ENCODE measurements around the gene VMP1.
A peak's percentile ranks its signal among the peaks of the same experiment; 100 is the strongest.

Gene VMP1

GRCh38 chr17:59695945-59696681 lies 11.3 kb upstream of the VMP1 start:
- DNase-seq (ENCODE audit: extremely low read depth, insufficient read length), result no peak

GRCh38 chr17:59696682-59697277 lies 10.7 kb upstream of the VMP1 start:
- H3K36me3 ChIP-seq (ENCODE audit: control insufficient read depth, insufficient read depth, low read length), result peaks cover 19% of the 10 kb centered on the region
- DNase-seq (ENCODE audit: extremely low read depth, insufficient read length), result peak; percentile 22
- TF ChIP-seq, protein P1, sequence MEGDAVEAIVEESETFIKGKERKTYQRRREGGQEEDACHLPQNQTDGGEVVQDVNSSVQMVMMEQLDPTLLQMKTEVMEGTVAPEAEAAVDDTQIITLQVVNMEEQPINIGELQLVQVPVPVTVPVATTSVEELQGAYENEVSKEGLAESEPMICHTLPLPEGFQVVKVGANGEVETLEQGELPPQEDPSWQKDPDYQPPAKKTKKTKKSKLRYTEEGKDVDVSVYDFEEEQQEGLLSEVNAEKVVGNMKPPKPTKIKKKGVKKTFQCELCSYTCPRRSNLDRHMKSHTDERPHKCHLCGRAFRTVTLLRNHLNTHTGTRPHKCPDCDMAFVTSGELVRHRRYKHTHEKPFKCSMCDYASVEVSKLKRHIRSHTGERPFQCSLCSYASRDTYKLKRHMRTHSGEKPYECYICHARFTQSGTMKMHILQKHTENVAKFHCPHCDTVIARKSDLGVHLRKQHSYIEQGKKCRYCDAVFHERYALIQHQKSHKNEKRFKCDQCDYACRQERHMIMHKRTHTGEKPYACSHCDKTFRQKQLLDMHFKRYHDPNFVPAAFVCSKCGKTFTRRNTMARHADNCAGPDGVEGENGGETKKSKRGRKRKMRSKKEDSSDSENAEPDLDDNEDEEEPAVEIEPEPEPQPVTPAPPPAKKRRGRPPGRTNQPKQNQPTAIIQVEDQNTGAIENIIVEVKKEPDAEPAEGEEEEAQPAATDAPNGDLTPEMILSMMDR (IDR thresholded peaks at IDR 0.05; ENCODE audit: insufficient read depth, low read length, poor library complexity, severe bottlenecking), result no peak
- H3K4me3 ChIP-seq (replicated peaks; ENCODE audit: low read depth, low read length), result no peak overlapping the region
- H3K27me3 ChIP-seq (replicated peaks; ENCODE audit: control insufficient read depth, insufficient read depth, low read length), result no peaks in the 10 kb centered on the region

More at GRCh38 chr17:59695945-59696681, 11.3 kb upstream of the VMP1 start:
- peaks cover 19% of the 10 kb centered on the region for H3K36me3 ChIP-seq (ENCODE audit: control insufficient read depth, insufficient read depth, low read length)
- no peaks in the 10 kb centered on the region for H3K27me3 ChIP-seq (replicated peaks; ENCODE audit: control insufficient read depth, insufficient read depth, low read length)
- no peak overlapping the region for H3K4me3 ChIP-seq (replicated peaks; ENCODE audit: low read depth, low read length)
- TF ChIP-seq, protein P1 (IDR thresholded peaks at IDR 0.05; ENCODE audit: insufficient read depth, low read length, poor library complexity, severe bottlenecking), result no peak

DNA sequence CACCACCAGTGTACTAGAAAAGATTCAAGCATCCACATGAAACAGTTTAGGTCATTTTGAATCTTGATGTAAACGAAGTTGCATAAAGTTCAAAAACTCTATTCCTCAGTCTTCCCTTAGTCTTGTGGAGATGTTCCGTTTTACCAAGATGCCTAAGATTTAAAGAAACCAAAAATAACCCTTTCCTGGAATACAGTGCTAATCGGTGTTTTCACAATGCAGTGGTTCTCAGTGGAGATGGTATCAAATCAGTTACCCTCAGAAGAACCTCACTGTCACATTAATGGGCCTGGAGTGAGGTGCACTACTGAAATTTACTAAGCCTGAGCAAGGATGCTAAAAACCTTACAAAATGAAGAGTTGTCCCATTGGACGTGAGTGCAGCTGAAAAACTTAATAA lies 9.3 kb upstream of the VMP1 start:
- Histone ChIP-seq H3K4me3 (replicated peaks; ENCODE audit: low read depth, low read length) (no peak overlapping the region), H3K36me3 (ENCODE audit: control insufficient read depth, insufficient read depth, low read length) (peaks cover 21% of the 10 kb centered on the region), H3K27me3 (replicated peaks; ENCODE audit: control insufficient read depth, insufficient read depth, low read length) (no peaks in the 10 kb centered on the region)
- DNase-seq (ENCODE audit: extremely low read depth, insufficient read length), result no peak
- TF ChIP-seq, protein P1 (IDR thresholded peaks at IDR 0.05; ENCODE audit: insufficient read depth, low read length, poor library complexity, severe bottlenecking), result no peak

DNA sequence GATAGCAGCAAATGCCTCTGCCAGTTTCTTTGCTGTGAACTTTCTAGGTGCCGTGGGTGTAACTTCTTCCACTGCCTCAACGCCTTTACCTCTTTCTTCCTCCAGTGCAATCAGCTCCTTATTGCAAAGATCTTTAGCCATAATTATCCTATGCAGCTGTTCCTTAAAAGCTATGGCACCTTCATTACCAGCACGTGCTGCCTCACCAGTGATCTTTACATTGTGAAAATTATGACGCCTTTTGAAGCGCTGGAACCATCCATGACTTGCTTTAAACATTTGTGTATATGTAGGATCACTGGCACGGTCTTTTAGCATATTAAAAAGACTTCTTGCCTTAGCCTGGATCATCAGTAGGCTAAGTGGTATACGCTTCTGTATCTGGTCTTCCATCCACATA lies 8.2 kb upstream of the VMP1 start:
- no peak for DNase-seq (ENCODE audit: extremely low read depth, insufficient read length)
- TF ChIP-seq, protein P1 (IDR thresholded peaks at IDR 0.05; ENCODE audit: insufficient read depth, low read length, poor library complexity, severe bottlenecking), result no peak
- Histone ChIP-seq H3K27me3 (replicated peaks; ENCODE audit: control insufficient read depth, insufficient read depth, low read length) (no peaks in the 10 kb centered on the region), H3K36me3 (ENCODE audit: control insufficient read depth, insufficient read depth, low read length) (peaks cover 17% of the 10 kb centered on the region), H3K4me3 (replicated peaks; ENCODE audit: low read depth, low read length) (no peak overlapping the region)

- TF ChIP-seq, protein P1 (IDR thresholded peaks at IDR 0.05; ENCODE audit: insufficient read depth, low read length, poor library complexity, severe bottlenecking), result no peak
- H3K36me3 ChIP-seq (ENCODE audit: control insufficient read depth, insufficient read depth, low read length), result peaks cover 15% of the 10 kb centered on the region
- no peak overlapping the region for H3K4me3 ChIP-seq (replicated peaks; ENCODE audit: low read depth, low read length)
- H3K27me3 ChIP-seq (replicated peaks; ENCODE audit: control insufficient read depth, insufficient read depth, low read length), result no peaks in the 10 kb centered on the region
- DNase-seq (ENCODE audit: extremely low read depth, insufficient read length), result no peak
Observed at GRCh38 chr17:59699786-59700185, 7.7 kb upstream of the VMP1 start.
